Upper lobe of left lung (tissue), 4 donors: Measurements from ENCODE around the gene ALB.

Experiments used
- CTCF ChIP-seq, 6 experiments: fragments of 450-650 bp in 4 of 6; fragments of 200-600 bp in 2 of 6; sonication (generic) in 2 of 6; IDR thresholded peaks; one replicate each; pipeline ENCODE4 v1.5.1; 2016 to 2019; ENCODE audit warnings: antibody characterized with exemption in 6 of 6
- EP300 ChIP-seq, 4 donors: sonication (generic); formaldehyde crosslinking; IDR thresholded peaks; one replicate each; pipeline ENCODE4 v1.5.1; 2017; ENCODE audit warnings: antibody characterized with exemption in 4 of 4, control low read depth in 2 of 4
- POLR2A ChIP-seq, 4 donors: fragments of 450-650 bp; IDR thresholded peaks; one replicate each; pipeline ENCODE4 v1.5.1; 2016 to 2017; ENCODE audit warnings: antibody characterized with exemption in 4 of 4, mild to moderate bottlenecking in 2 of 4
- POLR2AphosphoS5 ChIP-seq, 2 donors: sonication (generic); formaldehyde crosslinking; IDR thresholded peaks; one replicate each; pipeline ENCODE4 v1.5.1; 2017; ENCODE audit warnings: antibody characterized with exemption in 2 of 2

- peak; percentile 23 to 75 (median 52) for TF ChIP-seq CTCF (IDR thresholded peaks at IDR 0.05)
- no peak for TF ChIP-seq POLR2A (IDR thresholded peaks at IDR 0.05)
- no peak for TF ChIP-seq POLR2AphosphoS5 (IDR thresholded peaks at IDR 0.05)
- no peak for TF ChIP-seq EP300 (IDR thresholded peaks at IDR 0.05)
These were observed 42.4 kb downstream of the ALB start for GRCh38 chr4:73446336-73446938.
